ENCODE results near the gene FRMD5.
"Not testable (repeated sequence)": the region's sequence is repeated elsewhere in the genome, so short reads cannot be mapped to it uniquely, and the experiment has no call there.

The FRMD5 gene

GRCh38 chr15:44009038-44009437 is 186.0 kb downstream of the FRMD5 start:
- no peak for DNase-seq (ENCODE audit: low spot score)
- in situ Hi-C loops (cut with MboI; ENCODE audit: low sequenced_read_pairs, unreplicated experiment), result no loop called here
- TF ChIP-seq CTCF (IDR thresholded peaks at IDR 0.05; ENCODE audit: borderline replicate concordance, control extremely low read depth, extremely low read depth, insufficient read depth, missing control alignments), result no peak

DNA sequence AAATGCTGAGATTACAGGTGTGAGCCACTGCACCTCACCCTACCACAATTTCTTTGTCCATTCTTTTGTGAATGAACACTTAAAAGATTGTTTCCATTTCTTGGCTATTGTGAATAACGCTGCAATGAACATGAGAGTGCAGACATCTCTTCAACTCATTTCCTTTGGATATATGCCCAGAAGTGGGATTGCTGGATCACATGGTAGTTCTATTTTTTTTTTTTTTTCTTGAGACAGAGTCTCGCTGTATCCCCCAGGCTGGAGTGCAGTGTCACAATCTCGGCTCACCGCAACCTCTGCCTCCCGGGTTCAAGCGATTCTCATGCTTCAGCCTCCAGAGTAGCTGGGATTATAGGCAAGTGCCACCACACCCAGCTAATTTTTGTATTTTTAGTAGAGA is 194.8 kb downstream of the FRMD5 start:
- in situ Hi-C loops (cut with MboI; ENCODE audit: low sequenced_read_pairs, unreplicated experiment); DNase-seq (ENCODE audit: low spot score): not testable (repeated sequence)

DNA sequence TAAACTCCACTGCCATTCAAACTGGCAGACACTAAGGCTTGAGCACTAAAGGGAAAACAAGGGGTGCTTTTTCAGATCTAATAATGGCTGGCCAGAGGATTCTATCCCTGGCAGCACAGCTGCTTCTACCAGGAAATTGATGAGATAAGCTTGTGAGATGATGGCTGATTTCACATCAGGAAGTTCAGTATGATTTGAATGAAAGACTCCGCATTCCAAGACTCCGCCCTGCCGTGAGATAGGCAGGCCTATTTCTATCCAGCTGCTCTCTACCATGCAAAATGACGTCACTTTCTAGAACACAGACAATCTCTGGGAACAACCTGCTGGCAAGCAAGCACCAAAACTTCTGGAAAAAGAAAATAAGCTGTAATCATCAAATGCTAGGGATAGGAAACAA is 196.5 kb downstream of the FRMD5 start:
- DNase-seq (ENCODE audit: low spot score), result no peak
- in situ Hi-C loops (cut with MboI; ENCODE audit: low sequenced_read_pairs, unreplicated experiment), result no loop called here
- no peak for TF ChIP-seq CTCF (IDR thresholded peaks at IDR 0.05; ENCODE audit: borderline replicate concordance, control extremely low read depth, extremely low read depth, insufficient read depth, missing control alignments)

GRCh38 chr15:43991206-43991605 is 203.9 kb downstream of the FRMD5 start:
- no peak for TF ChIP-seq CTCF (IDR thresholded peaks at IDR 0.05; ENCODE audit: borderline replicate concordance, control extremely low read depth, extremely low read depth, insufficient read depth, missing control alignments)
- no peak for DNase-seq (ENCODE audit: low spot score)
- in situ Hi-C loops (cut with MboI; ENCODE audit: low sequenced_read_pairs, unreplicated experiment), result no loop called here

DNA sequence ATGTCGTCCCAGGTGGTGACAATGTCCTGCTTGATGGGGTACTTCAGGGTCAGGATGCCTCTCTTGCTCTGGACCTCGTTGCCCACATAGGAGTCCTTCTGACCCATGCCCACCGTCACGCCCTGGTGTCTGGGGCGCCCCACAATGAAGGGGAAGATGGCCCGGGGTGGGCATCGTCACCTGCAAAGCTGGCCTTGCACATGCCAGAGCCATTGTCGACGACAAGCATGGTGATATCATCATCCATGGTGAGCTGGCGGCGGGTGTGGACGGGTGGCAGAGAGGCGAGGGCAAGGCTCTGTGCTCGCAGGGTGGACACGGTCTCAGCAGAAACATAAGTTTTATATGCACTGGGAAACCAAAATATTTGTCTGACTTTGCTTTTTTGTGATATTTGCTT is 205.1 kb downstream of the FRMD5 start:
- no peak for DNase-seq (ENCODE audit: low spot score)
- no peak for TF ChIP-seq CTCF (IDR thresholded peaks at IDR 0.05; ENCODE audit: borderline replicate concordance, control extremely low read depth, extremely low read depth, insufficient read depth, missing control alignments)
- in situ Hi-C loops (cut with MboI; ENCODE audit: low sequenced_read_pairs, unreplicated experiment), result no loop called here

DNA sequence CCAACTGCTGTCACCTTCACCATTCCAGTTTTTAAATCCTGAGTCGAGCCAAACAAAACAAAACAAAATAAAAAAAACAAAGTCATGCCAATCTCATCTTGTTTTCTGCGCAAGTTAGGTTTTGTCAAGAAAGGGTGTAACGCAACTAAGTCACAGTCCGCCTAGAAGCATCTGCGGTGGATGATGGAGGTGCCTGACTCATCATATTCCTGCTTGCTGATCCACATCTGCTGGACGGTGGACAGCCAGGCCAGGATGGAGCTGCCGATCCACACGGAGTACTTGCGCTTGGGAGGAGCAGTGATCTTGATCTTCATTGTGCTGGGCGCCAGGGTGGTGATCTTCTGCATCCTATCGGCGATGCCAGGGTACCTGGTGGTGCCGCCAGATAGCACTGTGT is 206.2 kb downstream of the FRMD5 start:
- in situ Hi-C loops (cut with MboI; ENCODE audit: low sequenced_read_pairs, unreplicated experiment), result no loop called here
- no peak for DNase-seq (ENCODE audit: low spot score)
- no peak for TF ChIP-seq CTCF (IDR thresholded peaks at IDR 0.05; ENCODE audit: borderline replicate concordance, control extremely low read depth, extremely low read depth, insufficient read depth, missing control alignments)

DNA sequence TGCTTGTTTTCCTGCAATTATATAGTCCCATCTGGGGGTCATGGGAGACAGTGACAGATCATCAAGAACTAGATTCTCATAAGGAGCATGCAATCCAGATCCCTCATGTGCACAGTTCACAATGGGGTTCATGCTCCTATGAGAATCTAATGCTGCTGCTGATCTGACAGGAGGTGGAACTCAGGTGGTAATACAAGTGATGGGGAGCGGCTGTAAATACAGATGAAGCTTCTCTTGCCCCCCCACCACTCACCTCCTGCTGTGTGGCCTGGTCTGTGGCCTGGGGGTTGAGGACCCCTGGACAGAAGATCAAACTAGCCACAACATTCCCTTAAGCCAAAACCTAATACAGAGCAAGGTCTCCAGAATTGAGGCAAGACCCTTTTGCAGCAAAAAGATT is 207.1 kb downstream of the FRMD5 start:
- no peak for TF ChIP-seq CTCF (IDR thresholded peaks at IDR 0.05; ENCODE audit: borderline replicate concordance, control extremely low read depth, extremely low read depth, insufficient read depth, missing control alignments)
- DNase-seq (ENCODE audit: low spot score), result no peak
- in situ Hi-C loops (cut with MboI; ENCODE audit: low sequenced_read_pairs, unreplicated experiment), result no loop called here

Data from GM13976 (cell line).